ENCODE results near the gene NDST4. TPM values are rescaled to one million over a fixed set of nuclear protein-coding genes. Genes with fewer than 3 reads are reported as not detected.

The NDST4 gene
- total RNA-seq, 1 experiment from 2014 or later = not detected

DNA sequence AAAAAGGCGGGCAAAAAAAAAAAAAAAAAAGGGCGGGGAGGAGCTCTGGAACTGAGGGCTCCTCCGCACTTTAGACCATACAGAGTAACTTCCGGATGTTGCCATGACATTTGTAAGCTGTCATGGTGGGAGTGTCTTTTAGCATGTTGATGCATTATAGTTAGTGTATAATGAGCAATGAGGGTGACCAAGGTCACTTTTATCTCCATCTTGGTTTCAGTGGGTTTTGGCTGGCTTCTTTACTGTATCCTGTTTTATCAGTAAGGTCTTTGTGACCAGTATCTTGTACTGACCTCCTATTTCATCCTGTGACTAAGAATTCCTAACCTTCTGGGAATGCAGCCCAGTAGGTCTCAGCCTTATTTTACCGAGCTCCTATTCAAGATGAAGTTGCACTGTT lies 321.4 kb downstream of the NDST4 start:
- Histone ChIP-seq H4K8ac (replicated peaks; ENCODE audit: insufficient read length, low read depth, low read length) (no peak overlapping the region), H3T11ph (ENCODE audit: low read length) (no peak overlapping the region), H2AK5ac (ENCODE audit: insufficient read length, low read length) (no peak overlapping the region), H2BK15ac (ENCODE audit: low read depth, low read length) (no peak overlapping the region), H3K79me2 (ENCODE audit: insufficient read depth, low read length) (no peaks in the 10 kb centered on the region), H3K4ac (ENCODE audit: low read depth, low read length) (no peak overlapping the region), H3K4me1 (ENCODE audit: insufficient read depth, low read length) (peaks cover 4% of the 10 kb centered on the region; the same call in 1 of the 2 replicates), H2BK120ac (ENCODE audit: low read depth, low read length, poor library complexity, severe bottlenecking) (no peak overlapping the region), H3K14ac (ENCODE audit: insufficient read depth, low read length) (no peak overlapping the region), H2BK5ac (ENCODE audit: insufficient read length, low read length) (no peak overlapping the region), H4K5ac (ENCODE audit: insufficient read length, low read depth, low read length) (no peak overlapping the region), H3K18ac (ENCODE audit: insufficient read length, low read depth, low read length) (no peak overlapping the region), H3K27me3 (ENCODE audit: insufficient read depth, low read length) (no peaks in the 10 kb centered on the region), H3K27ac (ENCODE audit: insufficient read length, low read depth, low read length) (no peak overlapping the region), H2AFZ (ENCODE audit: low read length) (no peak overlapping the region), H3K9ac (ENCODE audit: extremely low read depth, insufficient read length, low read length) (no peak overlapping the region), H3K23me2 (ENCODE audit: insufficient read length, low read depth, low read length, poor library complexity, severe bottlenecking) (no peaks in the 10 kb centered on the region), H2BK20ac (ENCODE audit: low read depth, low read length, poor library complexity, severe bottlenecking) (no peak overlapping the region), H4K20me1 (ENCODE audit: control insufficient read depth, insufficient read depth, insufficient read length) (no peaks in the 10 kb centered on the region), H3K56ac (ENCODE audit: insufficient read length, low read depth, low read length) (no peak overlapping the region), H3K4me2 (ENCODE audit: insufficient read depth, insufficient read length, low read length) (no peak overlapping the region), H3K9me3 (ENCODE audit: control insufficient read depth, low read depth, low read length) (no peaks in the 10 kb centered on the region), H4K91ac (ENCODE audit: insufficient read length, low read depth, low read length) (no peak overlapping the region), H3K23ac (ENCODE audit: insufficient read length, low read depth, low read length) (no peak overlapping the region), H3K79me1 (ENCODE audit: insufficient read depth, low read depth, low read length, poor library complexity, severe bottlenecking) (no peaks in the 10 kb centered on the region), H2BK12ac (ENCODE audit: insufficient read length, low read depth, low read length) (no peak overlapping the region)
- H3K4me3 Mint-ChIP-seq = no peak overlapping the region
- no peaks in the 10 kb centered on the region for H3K36me3 Mint-ChIP-seq (ENCODE audit: insufficient read depth in 1 of 3, low read depth in 3 of 3)
- H3K27me3 Mint-ChIP-seq (ENCODE audit: low read depth) = no peaks in the 10 kb centered on the region
- no peak for DNase-seq
- peaks cover 14 to 18% of the 10 kb centered on the region in 2 experiments for H3K4me1 Mint-ChIP-seq
- no CpG with 5 or more reads among the region's 5 CpGs for WGBS (ENCODE audit: extremely low coverage, insufficient read length, low lambda C conversion rate)
- TF ChIP-seq, protein P1, sequence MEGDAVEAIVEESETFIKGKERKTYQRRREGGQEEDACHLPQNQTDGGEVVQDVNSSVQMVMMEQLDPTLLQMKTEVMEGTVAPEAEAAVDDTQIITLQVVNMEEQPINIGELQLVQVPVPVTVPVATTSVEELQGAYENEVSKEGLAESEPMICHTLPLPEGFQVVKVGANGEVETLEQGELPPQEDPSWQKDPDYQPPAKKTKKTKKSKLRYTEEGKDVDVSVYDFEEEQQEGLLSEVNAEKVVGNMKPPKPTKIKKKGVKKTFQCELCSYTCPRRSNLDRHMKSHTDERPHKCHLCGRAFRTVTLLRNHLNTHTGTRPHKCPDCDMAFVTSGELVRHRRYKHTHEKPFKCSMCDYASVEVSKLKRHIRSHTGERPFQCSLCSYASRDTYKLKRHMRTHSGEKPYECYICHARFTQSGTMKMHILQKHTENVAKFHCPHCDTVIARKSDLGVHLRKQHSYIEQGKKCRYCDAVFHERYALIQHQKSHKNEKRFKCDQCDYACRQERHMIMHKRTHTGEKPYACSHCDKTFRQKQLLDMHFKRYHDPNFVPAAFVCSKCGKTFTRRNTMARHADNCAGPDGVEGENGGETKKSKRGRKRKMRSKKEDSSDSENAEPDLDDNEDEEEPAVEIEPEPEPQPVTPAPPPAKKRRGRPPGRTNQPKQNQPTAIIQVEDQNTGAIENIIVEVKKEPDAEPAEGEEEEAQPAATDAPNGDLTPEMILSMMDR (conservative IDR thresholded peaks at IDR 0.05) = no peak
- no peak overlapping the region for H3K27ac Mint-ChIP-seq
- no peaks in the 10 kb centered on the region; a peak in 2 of 5 replicates for H3K9me3 Mint-ChIP-seq

Data from H9 (cell line).